GM18511 (cell line): ENCODE results near the gene ATP5F1C.

ENCODE experiments used
- ATAC-seq: cut with Tn5 transposase; IDR thresholded peaks from one replicate; pipeline ENCODE4 v1.9.1; 2021; ENCODE audit warnings: mild to moderate bottlenecking, moderate library complexity; ENCODE audit not compliant: unreplicated experiment

The ATP5F1C gene

GRCh38 chr10:7836571-7836970, 48.6 kb downstream of the ATP5F1C start:
- ATAC-seq = no peak

GRCh38 chr10:7846591-7846990, 58.6 kb downstream of the ATP5F1C start:
- no peak for ATAC-seq

- ATAC-seq = no peak
Measured at GRCh38 chr10:7853226-7853842, 65.4 kb downstream of the ATP5F1C start.

GRCh38 chr10:7853890-7854289, 65.9 kb downstream of the ATP5F1C start:
- no peak for ATAC-seq

- ATAC-seq = no peak
Measured at GRCh38 chr10:7855205-7855604, 67.2 kb downstream of the ATP5F1C start.

GRCh38 chr10:7856678-7857077, 68.7 kb downstream of the ATP5F1C start:
- ATAC-seq = no peak

GRCh38 chr10:7857262-7857661, 69.3 kb downstream of the ATP5F1C start:
- no peak for ATAC-seq
